GM19193 (cell line): ENCODE results near the gene MTAP.

Experiments used
- POLR2A ChIP-seq: IDR thresholded peaks from 4 replicates; pipeline ENCODE4 v1.6.1; 2011; ENCODE audit not compliant: insufficient read depth, insufficient read length; ENCODE audit errors: extremely low read depth

The MTAP gene

DNA sequence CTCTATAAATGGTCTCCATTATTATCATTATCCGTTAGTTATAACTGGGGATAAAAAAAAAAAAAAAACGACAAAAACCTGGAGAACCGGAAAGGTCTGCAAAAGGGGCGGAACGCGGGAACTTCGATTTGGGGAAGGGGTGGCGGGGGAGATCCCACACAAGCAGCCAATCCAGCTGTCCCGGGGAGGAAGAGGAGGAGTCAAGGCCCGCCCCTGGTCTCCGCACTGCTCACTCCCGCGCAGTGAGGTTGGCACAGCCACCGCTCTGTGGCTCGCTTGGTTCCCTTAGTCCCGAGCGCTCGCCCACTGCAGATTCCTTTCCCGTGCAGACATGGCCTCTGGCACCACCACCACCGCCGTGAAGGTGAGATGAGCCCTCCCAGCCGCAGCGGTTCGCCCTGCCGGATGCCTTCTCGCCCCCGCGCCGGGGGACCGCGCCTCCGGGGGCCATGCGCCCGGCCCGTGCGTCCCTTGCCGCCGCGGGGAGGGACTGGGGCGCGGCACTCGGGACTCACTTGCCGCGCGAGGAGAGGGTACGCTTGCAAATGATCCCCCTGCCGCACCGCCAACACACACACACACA lies at the start of gene MTAP:
Gene MTAP (plus strand): TSS at position 219 of the 583 bp plus-strand sequence. CDS start 113 bp downstream, at position 332.
- TF ChIP-seq POLR2A: peak; percentile 71

GRCh38 chr9:21753523-21753922 lies 48.9 kb upstream of the MTAP start:
- no peak for TF ChIP-seq POLR2A

DNA sequence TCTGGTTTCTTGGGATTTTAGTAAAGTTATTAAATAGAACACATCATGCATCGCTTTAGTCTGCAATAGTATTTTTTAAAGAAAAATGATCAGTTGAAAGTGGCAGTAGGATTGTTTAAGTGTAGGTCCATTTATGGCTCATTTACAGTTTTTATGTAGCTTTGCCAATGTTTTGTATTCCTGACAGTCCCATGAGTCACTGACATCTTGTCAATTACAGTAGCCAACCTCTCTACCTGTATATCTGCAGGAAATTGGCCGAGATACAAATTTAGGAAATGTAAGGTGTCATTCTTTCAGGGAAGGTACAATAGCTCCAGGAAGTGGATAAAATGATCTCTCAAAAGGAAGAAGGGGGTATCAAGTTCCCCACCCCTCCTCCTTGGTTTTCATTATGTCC lies 47.7 kb upstream of the MTAP start:
- no peak for TF ChIP-seq POLR2A

DNA sequence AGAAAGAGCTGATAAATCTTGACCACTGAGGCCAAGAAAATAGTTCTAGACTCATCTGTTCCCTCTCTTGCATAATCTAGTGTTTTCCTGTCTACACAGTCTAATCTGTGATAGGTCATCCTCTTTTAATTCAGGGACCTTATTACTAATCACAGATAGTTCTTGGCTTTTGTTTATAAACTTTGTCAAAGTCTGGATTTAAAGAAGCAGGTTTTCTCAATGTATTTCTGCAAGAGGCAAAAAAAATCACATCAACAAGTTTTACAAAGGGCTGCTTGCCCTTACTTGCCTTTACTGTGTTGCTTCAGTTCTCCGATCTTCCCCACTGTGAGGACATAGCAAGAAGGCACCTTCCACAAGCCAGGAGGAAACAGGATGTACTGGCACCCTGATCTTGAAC lies 43.9 kb upstream of the MTAP start:
- no peak for TF ChIP-seq POLR2A

DNA sequence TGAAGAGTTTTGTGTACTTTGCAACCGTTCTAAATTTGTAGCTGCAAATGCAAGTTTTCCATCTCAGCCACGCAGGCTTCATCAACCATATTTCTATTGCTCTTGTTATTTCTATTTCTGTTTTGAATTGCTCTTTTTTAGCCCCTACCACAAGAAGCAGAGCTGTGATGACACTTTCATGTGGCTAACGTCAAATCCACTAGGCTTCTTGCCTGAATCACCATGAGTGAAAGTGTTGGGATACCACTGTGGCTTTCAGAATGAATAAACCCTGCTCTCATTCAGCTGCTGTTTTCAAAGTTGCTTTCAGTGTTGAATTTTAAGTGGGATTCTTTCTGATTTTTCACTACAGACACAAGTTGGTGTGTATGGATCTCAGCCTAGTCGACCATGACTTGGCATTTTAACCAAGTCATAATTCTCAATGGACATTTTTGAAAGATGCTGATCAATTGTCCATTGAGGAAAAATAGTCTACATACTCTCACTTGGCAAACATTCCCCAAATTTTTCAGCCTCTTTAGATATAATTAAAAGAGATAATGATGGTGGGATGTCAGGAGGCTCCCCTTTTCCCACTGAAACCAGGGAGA lies 41.0 kb upstream of the MTAP start:
- no peak for TF ChIP-seq POLR2A

GRCh38 chr9:21762064-21762463 lies 40.4 kb upstream of the MTAP start:
- TF ChIP-seq POLR2A: no peak

- no peak for TF ChIP-seq POLR2A
Observed at GRCh38 chr9:21764846-21765245, 37.6 kb upstream of the MTAP start.

DNA sequence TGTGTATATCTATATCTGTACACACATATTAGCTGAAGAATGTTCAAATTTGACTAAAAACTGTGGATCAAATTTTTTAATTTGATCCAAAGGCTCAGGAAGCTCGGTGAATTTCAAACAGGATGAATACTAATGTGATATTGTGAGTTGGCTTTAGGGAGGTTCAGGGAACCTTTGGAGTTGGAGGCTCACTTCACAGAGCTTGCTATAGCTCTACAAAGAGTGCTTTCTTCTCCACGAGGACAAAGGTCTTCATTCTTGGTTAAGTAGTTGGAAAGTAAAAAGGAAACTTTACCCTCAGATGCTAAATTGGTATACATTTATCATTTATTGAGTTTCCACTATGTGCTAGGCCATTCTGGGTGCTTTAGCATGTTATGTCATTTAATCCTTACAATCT lies 36.3 kb upstream of the MTAP start:
- TF ChIP-seq POLR2A: no peak

DNA sequence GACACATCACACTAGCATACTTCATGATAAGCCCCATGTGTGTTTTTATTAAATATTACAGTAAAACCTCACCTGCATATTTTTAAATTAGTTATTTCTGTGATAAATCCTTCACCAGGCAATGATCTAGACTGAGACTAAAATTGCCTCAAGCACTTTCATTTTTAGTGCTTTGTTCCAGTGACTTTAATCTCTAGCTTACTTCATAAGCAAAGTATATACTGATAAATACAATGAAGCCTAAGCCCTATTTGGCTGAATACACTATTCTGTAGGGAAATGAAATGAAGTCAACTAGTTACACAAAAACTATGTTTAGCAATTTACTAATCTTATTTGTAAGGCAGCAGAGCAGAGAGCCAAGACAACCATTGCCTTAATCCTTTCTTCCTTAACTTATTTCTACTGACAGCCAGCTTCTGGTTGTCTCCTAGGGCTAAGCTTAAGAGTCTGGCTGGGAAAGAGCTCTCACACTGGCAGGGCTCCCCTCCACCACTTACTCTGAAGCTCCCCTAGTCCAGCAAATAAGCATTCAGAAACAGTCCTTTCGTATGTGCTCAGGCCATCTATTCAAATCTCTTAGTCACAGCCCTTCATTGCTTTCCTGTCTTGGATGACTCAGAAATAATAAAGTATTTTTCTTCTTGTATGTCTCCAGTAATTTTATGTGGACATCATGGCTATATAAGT lies 31.4 kb upstream of the MTAP start:
- TF ChIP-seq POLR2A: no peak

DNA sequence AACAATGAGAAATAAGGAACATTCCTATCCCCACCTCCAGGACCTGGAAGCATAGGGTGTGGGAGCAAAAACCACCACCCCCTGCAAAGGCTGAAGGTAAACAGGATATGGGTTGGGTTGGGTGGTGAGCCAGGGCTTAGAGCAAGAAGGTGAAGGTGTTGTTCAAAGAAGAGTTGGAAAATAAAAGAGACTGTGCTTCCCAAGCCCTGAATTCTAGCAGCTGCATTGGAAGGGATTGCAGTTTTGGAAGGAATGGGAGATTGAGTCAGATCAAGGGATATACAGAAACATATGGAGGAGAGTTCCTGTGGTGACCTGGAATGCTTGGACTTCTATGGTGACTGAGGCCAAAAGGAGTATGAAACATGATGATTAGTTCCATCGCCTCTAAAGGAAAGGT lies 24.7 kb upstream of the MTAP start:
- TF ChIP-seq POLR2A: no peak

DNA sequence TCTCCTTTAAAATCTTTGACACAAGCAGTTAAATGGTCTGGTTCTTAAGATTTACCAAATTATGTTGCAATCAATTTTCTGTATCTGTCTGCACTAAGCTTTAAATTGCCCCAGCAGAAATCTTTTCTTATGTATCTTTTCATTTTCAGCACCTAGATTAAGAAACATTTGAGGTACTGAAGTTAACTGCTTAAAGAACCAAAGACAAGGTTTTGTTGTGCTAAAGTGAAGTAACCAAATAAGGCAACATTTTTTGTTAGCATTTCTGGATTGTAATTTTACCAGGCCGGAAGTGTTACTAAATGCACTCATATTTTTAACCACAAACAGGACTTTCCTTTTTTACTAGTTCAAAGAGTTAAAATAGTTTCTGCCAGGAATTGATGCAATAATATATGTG lies 24.1 kb upstream of the MTAP start:
- no peak for TF ChIP-seq POLR2A

GRCh38 chr9:21779397-21779796 lies 23.0 kb upstream of the MTAP start:
- no peak for TF ChIP-seq POLR2A

DNA sequence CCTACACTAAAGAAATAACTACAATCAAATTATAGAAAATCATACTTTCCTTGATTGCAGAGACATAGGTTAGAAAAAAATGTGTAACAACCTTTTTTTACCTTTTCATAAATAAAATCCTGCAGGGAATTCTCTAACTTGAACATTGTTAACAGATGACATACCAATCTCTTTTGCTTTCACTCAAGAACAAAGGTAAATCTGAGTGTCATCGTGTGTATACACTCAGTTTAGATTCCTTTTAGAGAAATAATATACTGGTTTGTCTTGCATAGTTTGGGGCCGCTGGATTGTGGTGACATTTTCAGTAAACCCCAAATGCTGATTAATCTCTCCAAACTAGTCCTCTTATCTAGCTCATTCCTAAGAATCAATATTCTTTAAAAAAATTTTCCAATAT lies 20.8 kb upstream of the MTAP start:
- no peak for TF ChIP-seq POLR2A

DNA sequence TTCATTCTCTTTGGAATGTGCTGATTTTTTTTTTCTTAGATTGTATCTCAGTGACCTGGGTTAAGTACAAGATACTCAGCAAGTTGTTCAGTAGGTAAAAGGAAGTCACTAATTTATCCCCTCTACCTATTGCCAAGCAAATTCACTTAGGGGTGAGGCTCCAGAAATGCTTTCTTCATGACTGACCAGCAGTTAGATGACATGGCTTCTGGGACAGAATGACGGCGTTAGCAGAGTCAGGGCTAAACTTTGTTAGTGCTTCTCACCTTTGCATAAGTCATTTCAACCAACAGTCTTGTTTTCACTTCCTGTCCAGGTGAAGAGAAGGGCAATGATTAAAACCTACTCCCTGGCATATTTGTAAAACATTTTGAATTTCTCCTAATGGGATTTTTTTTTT lies 20.2 kb upstream of the MTAP start:
- no peak for TF ChIP-seq POLR2A

GRCh38 chr9:21788752-21789151 lies 13.7 kb upstream of the MTAP start:
- TF ChIP-seq POLR2A: no peak

DNA sequence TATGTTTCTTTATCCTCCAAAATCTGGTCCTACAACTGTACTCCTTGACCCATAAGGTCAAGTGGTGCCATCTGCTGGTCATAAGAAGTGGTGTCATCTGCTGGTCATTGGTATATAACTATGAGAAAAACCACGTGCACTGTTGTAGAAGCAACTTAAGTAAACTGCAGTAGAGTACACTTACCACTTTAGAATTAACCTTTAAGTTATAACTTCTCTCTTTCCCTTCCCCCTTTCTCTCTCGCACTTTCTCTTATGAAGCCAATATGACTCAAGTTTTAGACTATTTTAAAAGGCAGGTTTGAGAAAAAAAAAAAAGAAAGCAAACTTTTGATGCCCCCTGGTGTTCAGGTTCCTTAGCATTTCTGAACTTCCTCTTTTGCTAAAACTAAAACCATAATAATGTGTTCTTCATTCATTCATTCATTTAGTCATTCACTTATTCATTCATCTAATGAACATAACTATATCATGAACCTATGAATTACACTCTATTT lies 12.8 kb upstream of the MTAP start:
- no peak for TF ChIP-seq POLR2A
